MCF 10A (cell line): ENCODE data around the gene CACNG7. TPM values are rescaled to one million over a fixed set of nuclear protein-coding genes. Genes with fewer than 3 reads are reported as not detected.
A peak's percentile ranks its signal among the peaks of the same experiment; 100 is the strongest.

Experiments
- BruUV-seq: library from RNA; stranded (reverse); fragments of 400-500 nt; replicated peaks from 2 replicates; lab custom pipeline; 2021; lab: Mats Ljungman, UMichigan
- CTCF ChIA-PET: fragments of 300-600 bp; sonication (Branson Sonifier 250); formaldehyde crosslinking; extraction: SDS; loops from one replicate; lab custom pipeline; 2021; ENCODE audit warnings: antibody characterized with exemption, inconsistent platforms; lab: Yijun Ruan, JAX
- POLR2A ChIA-PET: fragments of 300-600, 350-650 bp; sonication (Branson Sonifier 250); formaldehyde crosslinking; extraction: SDS; loops from one replicate; lab custom pipeline; 2020; ENCODE audit warnings: antibody characterized with exemption, inconsistent platforms; lab: Yijun Ruan, JAX
- DNase-seq: peaks from one replicate; pipeline ENCODE4 v3.0.0-alpha.2; 2018; ENCODE audit not compliant: unreplicated experiment
- H3K27ac Mint-ChIP-seq: one replicate; pipeline ENCODE4 v1.8.0; 2022; ENCODE audit warnings: mild to moderate bottlenecking, low read depth, mixed read lengths; ENCODE audit not compliant: unreplicated experiment
- H3K27me3 Mint-ChIP-seq: one replicate; pipeline ENCODE4 v1.8.0; 2022; ENCODE audit warnings: mixed read lengths; ENCODE audit not compliant: insufficient read depth, unreplicated experiment
- H3K36me3 Mint-ChIP-seq: one replicate; pipeline ENCODE4 v1.8.0; 2022; ENCODE audit warnings: mild to moderate bottlenecking, moderate library complexity, mixed read lengths; ENCODE audit not compliant: insufficient read depth, unreplicated experiment
- H3K4me1 Mint-ChIP-seq: one replicate; pipeline ENCODE4 v1.8.0; 2022; ENCODE audit warnings: mixed read lengths; ENCODE audit not compliant: insufficient read depth, unreplicated experiment
- H3K4me3 Mint-ChIP-seq: one replicate; pipeline ENCODE4 v1.8.0; 2022; ENCODE audit warnings: mild to moderate bottlenecking, moderate library complexity, mixed read lengths; ENCODE audit not compliant: unreplicated experiment
- H3K9me3 Mint-ChIP-seq: one replicate; pipeline ENCODE4 v1.8.0; 2022; ENCODE audit warnings: mixed read lengths; ENCODE audit not compliant: unreplicated experiment
- intact Hi-C: fragments of 100-400 bp; cut with micrococcal nuclease; formaldehyde crosslinking; loops from 2 replicates; pipeline ENCODE4 v1.14.1; 2022
- total RNA-seq: library from RNA; stranded (reverse); gene quantifications from 2 replicates; pipeline ENCODE4 v1.2.3, GENCODE V29; 2022
- TF ChIP-seq, protein P1 (sequence below): fragments of 200-600 bp; IDR thresholded peaks from one replicate; pipeline ENCODE4 v1.8.0; 2022; ENCODE audit warnings: antibody characterized with exemption, mild to moderate bottlenecking; ENCODE audit not compliant: unreplicated experiment

Gene CACNG7
- total RNA-seq, 1 experiment from 2014 or later = not detected

DNA sequence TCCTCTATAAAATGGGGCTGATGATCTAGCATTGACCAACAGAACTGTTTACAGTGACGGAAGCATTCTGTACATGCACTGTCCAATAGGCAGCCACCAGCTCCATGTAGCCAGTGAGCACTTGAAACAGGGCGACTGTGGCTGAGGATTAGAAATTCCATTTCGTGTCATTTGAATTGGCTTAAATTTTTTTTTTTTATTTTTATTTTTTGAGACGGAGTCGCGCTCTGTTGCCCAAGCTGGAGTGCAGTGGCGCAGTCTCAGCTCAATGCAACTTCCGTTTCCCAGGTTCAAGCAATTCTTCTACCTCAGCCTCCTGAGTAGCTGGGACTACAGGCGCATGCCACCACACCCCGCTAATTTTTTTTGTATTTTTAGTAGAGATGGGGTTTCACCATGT, 24.0 kb upstream of the CACNG7 start:
- POLR2A ChIA-PET = interaction anchor here (0.6 kb wide), 1 partner anchor 57 kb away, joined by 3 read pairs; no protein-coding TSS in a partner anchor
- no peak overlapping the region for H3K4me3 Mint-ChIP-seq
- CTCF ChIA-PET = interaction anchor here (2.0 kb wide), 1 partner anchor 138 kb away, joined by 6 read pairs; no protein-coding TSS in a partner anchor
- no peaks in the 10 kb centered on the region for H3K4me1 Mint-ChIP-seq
- no peak for DNase-seq
- H3K36me3 Mint-ChIP-seq = no peaks in the 10 kb centered on the region
- no peak overlapping the region for H3K27ac Mint-ChIP-seq
- no peaks in the 10 kb centered on the region for H3K9me3 Mint-ChIP-seq
- intact Hi-C loops = no loop called here
- TF ChIP-seq, protein P1, sequence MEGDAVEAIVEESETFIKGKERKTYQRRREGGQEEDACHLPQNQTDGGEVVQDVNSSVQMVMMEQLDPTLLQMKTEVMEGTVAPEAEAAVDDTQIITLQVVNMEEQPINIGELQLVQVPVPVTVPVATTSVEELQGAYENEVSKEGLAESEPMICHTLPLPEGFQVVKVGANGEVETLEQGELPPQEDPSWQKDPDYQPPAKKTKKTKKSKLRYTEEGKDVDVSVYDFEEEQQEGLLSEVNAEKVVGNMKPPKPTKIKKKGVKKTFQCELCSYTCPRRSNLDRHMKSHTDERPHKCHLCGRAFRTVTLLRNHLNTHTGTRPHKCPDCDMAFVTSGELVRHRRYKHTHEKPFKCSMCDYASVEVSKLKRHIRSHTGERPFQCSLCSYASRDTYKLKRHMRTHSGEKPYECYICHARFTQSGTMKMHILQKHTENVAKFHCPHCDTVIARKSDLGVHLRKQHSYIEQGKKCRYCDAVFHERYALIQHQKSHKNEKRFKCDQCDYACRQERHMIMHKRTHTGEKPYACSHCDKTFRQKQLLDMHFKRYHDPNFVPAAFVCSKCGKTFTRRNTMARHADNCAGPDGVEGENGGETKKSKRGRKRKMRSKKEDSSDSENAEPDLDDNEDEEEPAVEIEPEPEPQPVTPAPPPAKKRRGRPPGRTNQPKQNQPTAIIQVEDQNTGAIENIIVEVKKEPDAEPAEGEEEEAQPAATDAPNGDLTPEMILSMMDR = no peak
- H3K27me3 Mint-ChIP-seq = no peaks in the 10 kb centered on the region
- BruUV-seq = no TSS peak

DNA sequence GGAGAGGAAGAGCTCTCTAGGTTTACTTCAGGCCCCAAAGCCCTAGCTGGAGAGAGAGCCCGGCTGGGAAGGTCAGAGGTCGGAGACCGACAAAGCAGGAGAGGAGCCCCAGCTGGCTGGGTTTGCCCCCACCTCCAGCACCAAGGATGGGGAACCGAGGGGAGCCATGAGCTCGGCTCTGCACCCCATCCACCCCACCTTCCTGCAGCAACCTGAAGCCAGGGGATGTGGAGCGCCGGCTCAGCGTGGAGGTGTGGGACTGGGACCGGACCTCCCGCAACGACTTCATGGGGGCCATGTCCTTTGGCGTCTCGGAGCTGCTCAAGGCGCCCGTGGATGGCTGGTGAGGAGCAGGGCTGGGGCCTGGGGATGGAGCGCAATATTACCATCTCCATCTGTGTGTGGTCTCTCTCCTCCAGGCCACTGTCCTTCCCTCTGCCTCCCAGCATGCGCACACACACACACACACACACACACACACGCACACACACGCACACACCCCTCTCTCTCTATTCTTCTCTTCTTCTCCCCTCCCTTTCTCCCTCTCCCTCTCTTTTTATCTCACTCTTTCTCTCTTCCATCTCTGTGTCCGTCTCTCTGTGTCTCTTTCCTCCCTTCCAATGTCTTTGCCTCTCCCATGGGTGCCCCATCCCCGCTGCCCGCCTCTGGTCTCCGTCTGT, 16.6 kb upstream of the CACNG7 start:
- H3K4me3 Mint-ChIP-seq = no peak overlapping the region
- H3K4me1 Mint-ChIP-seq = no peaks in the 10 kb centered on the region
- no peak for DNase-seq
- H3K36me3 Mint-ChIP-seq = peaks cover 10% of the 10 kb centered on the region
- peaks cover 44% of the 10 kb centered on the region for H3K27me3 Mint-ChIP-seq
- H3K9me3 Mint-ChIP-seq = no peaks in the 10 kb centered on the region
- TF ChIP-seq, protein P1 = no peak
- POLR2A ChIA-PET = interaction anchor here (0.6 kb wide), 1 partner anchor 31 kb away, joined by 3 read pairs; no protein-coding TSS in a partner anchor
- H3K27ac Mint-ChIP-seq = no peak overlapping the region
- BruUV-seq = no TSS peak
- CTCF ChIA-PET = interaction anchor here (0.6 kb wide), 1 partner anchor 36 kb away, joined by 3 read pairs; no protein-coding TSS in a partner anchor
- intact Hi-C loops = no loop called here

DNA sequence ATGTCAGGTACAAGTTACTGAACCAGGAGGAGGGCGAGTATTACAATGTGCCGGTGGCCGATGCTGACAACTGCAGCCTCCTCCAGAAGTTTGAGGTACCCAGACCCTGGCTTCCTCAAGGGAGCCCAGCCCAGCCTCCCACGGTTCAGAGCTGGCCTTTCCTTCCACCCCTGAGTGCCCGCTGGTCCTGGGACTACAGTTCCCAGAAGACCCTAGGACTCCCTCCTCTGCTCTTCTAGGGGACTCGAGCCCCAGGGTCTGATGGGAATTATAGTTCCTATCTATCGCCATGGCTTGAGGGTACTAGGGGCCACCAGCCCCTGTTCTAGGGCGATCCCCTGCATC, 16.1 kb upstream of the CACNG7 start:
- intact Hi-C loops = no loop called here
- no peak overlapping the region for H3K4me3 Mint-ChIP-seq
- BruUV-seq = no TSS peak
- H3K27me3 Mint-ChIP-seq = peaks cover 44% of the 10 kb centered on the region
- no peaks in the 10 kb centered on the region for H3K9me3 Mint-ChIP-seq
- no peaks in the 10 kb centered on the region for H3K4me1 Mint-ChIP-seq
- TF ChIP-seq, protein P1 = no peak
- ChIA-PET POLR2A (no interaction called here), CTCF (interaction anchor here (0.6 kb wide), 1 partner anchor 36 kb away, joined by 3 read pairs; no protein-coding TSS in a partner anchor)
- peaks cover 10% of the 10 kb centered on the region for H3K36me3 Mint-ChIP-seq
- DNase-seq = no peak
- no peak overlapping the region for H3K27ac Mint-ChIP-seq

DNA sequence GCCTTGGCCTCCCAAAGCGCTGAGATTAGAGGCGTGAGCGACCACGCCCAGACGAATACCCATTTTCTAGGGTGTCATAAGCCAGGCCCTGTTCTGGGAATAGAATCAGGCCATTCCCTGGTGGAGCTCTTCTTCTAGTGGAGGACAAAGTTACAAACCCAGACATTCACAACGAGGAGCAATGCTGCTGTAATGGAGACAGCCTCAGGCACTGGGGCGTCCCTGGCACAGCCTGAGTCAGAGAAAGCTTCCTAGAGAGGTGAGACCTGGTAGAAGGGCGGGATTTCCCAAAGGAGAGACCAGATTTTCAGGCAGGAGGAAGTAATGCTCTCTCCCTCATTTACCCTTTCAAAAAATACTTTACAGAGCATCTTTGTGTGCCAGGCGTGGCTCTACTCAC, 14.4 kb upstream of the CACNG7 start:
- Mint-ChIP-seq H3K27me3 (peaks cover 44% of the 10 kb centered on the region), H3K4me1 (no peaks in the 10 kb centered on the region), H3K4me3 (no peak overlapping the region), H3K36me3 (peaks cover 10% of the 10 kb centered on the region), H3K9me3 (no peaks in the 10 kb centered on the region), H3K27ac (no peak overlapping the region)
- BruUV-seq = no TSS peak
- ChIA-PET CTCF (no interaction called here), POLR2A (interaction anchor here (0.8 kb wide), 1 partner anchor 264 kb away, joined by 3 read pairs; no protein-coding TSS in a partner anchor)
- TF ChIP-seq, protein P1 = no peak
- intact Hi-C loops = no loop called here
- DNase-seq = peak; percentile 31
